Body of pancreas (tissue), 4 donors: ENCODE results near the gene TCEAL5. TPM values are rescaled to one million over a fixed set of nuclear protein-coding genes. Genes with fewer than 3 reads are reported as not detected.
"Not testable (repeated sequence)": the region's sequence is repeated elsewhere in the genome, so short reads cannot be mapped to it uniquely, and the experiment has no call there.

Experiments
- ATAC-seq: fragments of 150-250 bp; one replicate; pipeline ENCODE4 v1.9.1; 2016
- DNase-seq, 4 donors: peaks; one replicate each; pipeline ENCODE4 v3.0.0-alpha.2; 2019
- H3K27ac ChIP-seq, 4 donors: fragments of 200-600 bp; sonication (generic); 1 replicate in 3 of 4; 2 replicates in 1 of 4; pipeline versions ENCODE4 v1.5.1 to v1.6.1; 2016 to 2019; ENCODE audit warnings: mild to moderate bottlenecking in 1 of 4, mixed read lengths in 1 of 4, moderate library complexity in 1 of 4
- H3K27me3 ChIP-seq, 2 donors: fragments of 200-600 bp; sonication (generic); one replicate each; pipeline ENCODE4 v1.6.0; 2016; ENCODE audit warnings: mild to moderate bottlenecking in 1 of 2
- H3K36me3 ChIP-seq, 2 donors: fragments of 200-600 bp; sonication (generic); replicated peaks in 1 of 2; 2 replicates each; pipeline ENCODE4 v1.5.1; 2016; ENCODE audit warnings: low read depth in 2 of 2; ENCODE audit not compliant: insufficient read depth in 1 of 2
- H3K4me1 ChIP-seq: fragments of 200-600 bp; sonication (generic); one replicate; pipeline ENCODE4 v1.6.0; 2016
- H3K4me3 ChIP-seq, 2 donors: fragments of 200-600 bp; sonication (generic); 1 replicate in 1 of 2; 2 replicates in 1 of 2; pipeline ENCODE4 v1.5.1; 2016 to 2019
- H3K9me3 ChIP-seq, 3 donors: fragments of 200-600 bp; sonication (generic); 1 replicate in 2 of 3; 2 replicates in 1 of 3; pipeline ENCODE4 v1.5.1; 2016
- CTCF ChIP-seq, 7 experiments: fragments of 450-650 bp in 4 of 7; fragments of 200-600 bp in 3 of 7; sonication (generic) in 3 of 7; IDR thresholded peaks; one replicate each; pipeline ENCODE4 v1.5.1; 2016 to 2019; ENCODE audit warnings: antibody characterized with exemption in 7 of 7
- POLR2A ChIP-seq, 3 donors: fragments of 450-650 bp; IDR thresholded peaks; one replicate each; pipeline ENCODE4 v1.6.1; 2016; ENCODE audit warnings: antibody characterized with exemption in 3 of 3, mild to moderate bottlenecking in 2 of 3
- WGBS, 2 donors: methylation state at CpG; one replicate each; pipeline ENCODE4 v1.1.5; 2017; 5-methylcytosine and 5-hydroxymethylcytosine counted together
- intact Hi-C: fragments of 100-400 bp; cut with DNase I; formaldehyde crosslinking; loops from one replicate; pipeline ENCODE4 v1.15.1; 2023
- total RNA-seq, 2 donors: library from RNA; depleted of rRNA; stranded (reverse); fragments of >200 nt; gene quantifications; one replicate each; pipeline ENCODE4 v1.1.0, GENCODE V29; 2016

Gene TCEAL5
- total RNA-seq, 2 donors from 2014 or later, result not detected

DNA sequence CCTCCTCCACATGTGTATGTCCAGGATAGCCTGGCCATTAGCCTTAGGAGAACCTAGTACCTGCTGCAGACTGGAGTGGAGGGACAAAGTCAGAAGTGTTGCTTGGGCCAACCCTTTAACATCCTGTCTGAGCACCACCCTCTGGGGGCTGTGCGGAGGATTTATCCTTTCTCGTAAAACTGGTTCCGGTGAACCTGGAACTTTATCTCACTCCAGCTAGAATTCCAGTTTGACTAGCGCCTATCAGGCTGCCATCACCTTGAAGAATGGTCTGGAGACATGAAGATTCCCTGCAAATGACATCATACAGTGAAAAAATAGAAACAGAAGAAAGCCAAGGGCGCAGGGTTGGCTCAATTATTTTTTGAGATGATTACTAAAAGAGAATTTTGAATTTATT is 25.6 kb downstream of the TCEAL5 start:
- 50 to 53% methylated on average over 5 of the region's 5 CpGs for WGBS, 2 donors
- ATAC-seq (no peak), DNase-seq (no peak)
- intact Hi-C loops, result no loop called here
- H3K27me3 ChIP-seq, result no peaks in the 10 kb centered on the region
- no peak for TF ChIP-seq CTCF (IDR thresholded peaks at IDR 0.05)
- TF ChIP-seq POLR2A (IDR thresholded peaks at IDR 0.05), result no peak
- no peaks in the 10 kb centered on the region for H3K36me3 ChIP-seq
- no peak overlapping the region for H3K4me3 ChIP-seq
- no peaks in the 10 kb centered on the region for H3K4me1 ChIP-seq
- H3K9me3 ChIP-seq, result no peaks in the 10 kb centered on the region
- H3K27ac ChIP-seq, result no peak overlapping the region

GRCh38 chrX:103249805-103250204 is 26.7 kb downstream of the TCEAL5 start:
- no peak for ATAC-seq
- intact Hi-C loops, result no loop called here
- Histone ChIP-seq H3K4me1 (no peaks in the 10 kb centered on the region), H3K36me3 (no peaks in the 10 kb centered on the region), H3K9me3 (no peaks in the 10 kb centered on the region), H3K27me3 (no peaks in the 10 kb centered on the region), H3K27ac (no peak overlapping the region), H3K4me3 (no peak overlapping the region)
- no peak for TF ChIP-seq CTCF (IDR thresholded peaks at IDR 0.05)
- no peak for TF ChIP-seq POLR2A (IDR thresholded peaks at IDR 0.05)
- 63 to 67% methylated on average over 1 of the region's 1 CpG for WGBS, 2 donors
- DNase-seq, result no peak

DNA sequence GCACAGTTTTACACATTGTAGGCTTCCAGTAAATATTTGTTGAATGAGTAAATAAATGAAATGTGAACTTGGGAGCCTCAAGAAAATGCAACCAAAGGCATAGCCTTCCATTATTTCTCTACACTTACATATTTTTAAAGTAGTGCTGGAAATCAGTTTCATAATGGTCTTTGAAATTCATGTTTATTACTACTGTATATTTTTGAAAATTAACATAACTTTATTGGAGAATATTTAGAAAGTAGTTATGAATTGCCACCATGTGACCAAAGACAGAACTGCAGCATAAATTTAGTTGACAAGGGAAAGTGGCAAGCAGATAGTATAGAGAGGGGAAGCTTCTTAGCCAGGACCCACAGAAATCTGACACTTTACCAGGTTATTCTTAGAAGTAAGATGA is 28.0 kb downstream of the TCEAL5 start:
- ATAC-seq, result no peak
- intact Hi-C loops, result no loop called here

DNA sequence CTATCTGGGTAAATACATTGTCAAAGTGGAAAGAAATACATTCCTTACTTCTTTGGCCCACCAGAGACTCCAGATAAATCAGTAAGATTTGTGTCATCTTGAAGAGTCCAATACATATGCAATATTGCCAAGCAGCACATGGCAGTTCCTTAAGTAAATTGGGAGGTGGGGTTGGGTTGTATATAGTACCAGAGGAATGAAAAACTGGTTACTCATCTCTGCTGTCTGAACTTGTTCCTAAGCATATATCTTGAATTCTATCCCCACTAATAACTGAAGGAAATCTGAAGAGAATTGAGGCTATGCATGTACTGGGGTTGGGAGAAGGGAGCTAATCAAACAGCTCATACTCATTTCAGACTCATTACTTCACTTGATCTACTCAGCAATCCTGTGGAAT is 36.4 kb downstream of the TCEAL5 start:
- Histone ChIP-seq H3K27ac (no peak overlapping the region), H3K27me3 (no peaks in the 10 kb centered on the region), H3K4me3 (no peak overlapping the region), H3K4me1 (no peaks in the 10 kb centered on the region), H3K36me3 (no peaks in the 10 kb centered on the region), H3K9me3 (no peaks in the 10 kb centered on the region)
- ATAC-seq, result no peak
- intact Hi-C loops, result no loop called here
- no peak for DNase-seq
- TF ChIP-seq POLR2A (IDR thresholded peaks at IDR 0.05), result no peak
- TF ChIP-seq CTCF (IDR thresholded peaks at IDR 0.05), result no peak

More for the DNA sequence above, 28.0 kb downstream of the TCEAL5 start:
- Histone ChIP-seq H3K9me3 (no peaks in the 10 kb centered on the region), H3K27ac (no peak overlapping the region), H3K36me3 (no peaks in the 10 kb centered on the region), H3K27me3 (no peaks in the 10 kb centered on the region), H3K4me1 (no peaks in the 10 kb centered on the region), H3K4me3 (no peak overlapping the region)
- peak in 1 of 4 donors; percentile 7 for DNase-seq
- TF ChIP-seq POLR2A (IDR thresholded peaks at IDR 0.05), result no peak
- peak in 5 of 7 experiments; percentile 20 to 35 (median 35) for TF ChIP-seq CTCF (IDR thresholded peaks at IDR 0.05)

DNA sequence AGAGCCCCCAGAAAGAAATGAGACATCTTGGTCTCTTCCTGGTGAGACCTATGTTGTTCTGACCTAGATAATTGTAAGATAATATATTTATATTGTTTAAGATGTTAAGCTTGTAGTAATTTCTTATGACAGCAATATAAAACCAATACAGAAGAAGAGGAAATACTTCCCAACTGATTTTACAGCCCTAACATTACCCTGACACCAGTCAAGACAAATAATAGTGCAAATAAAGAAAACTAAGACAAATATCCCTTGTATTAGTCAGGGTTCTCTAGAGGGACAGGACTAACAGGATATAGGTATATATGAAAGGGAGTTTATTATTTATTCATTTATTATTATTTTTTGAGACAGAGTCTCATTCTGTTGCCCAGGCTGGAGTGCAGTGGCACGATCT is 40.3 kb downstream of the TCEAL5 start:
- Histone ChIP-seq H3K27me3 (no peaks in the 10 kb centered on the region), H3K27ac (no peak overlapping the region), H3K4me3 (no peak overlapping the region), H3K4me1 (no peaks in the 10 kb centered on the region), H3K9me3 (no peaks in the 10 kb centered on the region), H3K36me3 (no peaks in the 10 kb centered on the region)
- intact Hi-C loops, result no loop called here
- ATAC-seq, result no peak
- no peak for TF ChIP-seq CTCF (IDR thresholded peaks at IDR 0.05)
- TF ChIP-seq POLR2A (IDR thresholded peaks at IDR 0.05), result no peak
- DNase-seq, result no peak
- 75 to 89% methylated on average over 1 of the region's 1 CpG for WGBS, 2 donors

- ATAC-seq, H3K27me3 ChIP-seq, H3K9me3 ChIP-seq, H3K4me3 ChIP-seq, DNase-seq, H3K36me3 ChIP-seq, H3K27ac ChIP-seq, intact Hi-C loops, H3K4me1 ChIP-seq: not testable (repeated sequence)
- WGBS, 2 donors, result 89 to 92% methylated on average over 2 of the region's 2 CpGs
Measured at GRCh38 chrX:103235608-103236007, 40.9 kb downstream of the TCEAL5 start.
